ENCODE measurements around the gene NMU.

- no peak for TF ChIP-seq EZH2phosphoT487 (IDR thresholded peaks at IDR 0.05; ENCODE audit: borderline replicate concordance, low read depth)
- no peak for TF ChIP-seq CTCF (IDR thresholded peaks at IDR 0.05)
- TF ChIP-seq PBX3 (IDR thresholded peaks at IDR 0.05), result no peak
Measured at GRCh38 chr4:55658657-55659056, 22.6 kb upstream of the NMU start.
